ENCODE measurements around the gene TNN.

Gene TNN

DNA sequence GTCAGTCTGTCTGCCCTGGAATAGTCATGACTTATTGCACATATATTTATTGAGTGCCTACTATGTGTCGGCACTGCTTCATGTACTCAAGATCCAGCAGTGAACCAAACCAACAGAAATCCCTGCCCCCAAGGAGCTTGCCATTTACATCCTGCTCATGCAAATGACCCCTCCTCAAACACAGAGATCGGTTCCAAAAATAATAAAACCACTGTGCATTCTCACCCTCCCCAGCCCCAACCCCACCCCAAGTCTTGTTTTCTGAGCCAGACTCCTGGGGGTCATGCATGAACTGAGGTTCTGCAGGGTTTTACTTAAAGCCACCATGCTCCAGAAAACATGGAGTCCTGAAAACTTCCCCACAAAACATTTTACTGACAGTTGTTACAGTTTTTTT lies 63.0 kb downstream of the TNN start:
- no peak for TF ChIP-seq TEAD4 (IDR thresholded peaks at IDR 0.05)
- no peak for TF ChIP-seq TAF1 (IDR thresholded peaks at IDR 0.05; ENCODE audit: low read depth)
- TF ChIP-seq RAD21 (IDR thresholded peaks at IDR 0.05; ENCODE audit: low read depth): no peak
- TF ChIP-seq EP300 (IDR thresholded peaks at IDR 0.05; ENCODE audit: borderline replicate concordance): no peak
- no peak for TF ChIP-seq EGR1 (IDR thresholded peaks at IDR 0.05)
- TF ChIP-seq, protein P1, sequence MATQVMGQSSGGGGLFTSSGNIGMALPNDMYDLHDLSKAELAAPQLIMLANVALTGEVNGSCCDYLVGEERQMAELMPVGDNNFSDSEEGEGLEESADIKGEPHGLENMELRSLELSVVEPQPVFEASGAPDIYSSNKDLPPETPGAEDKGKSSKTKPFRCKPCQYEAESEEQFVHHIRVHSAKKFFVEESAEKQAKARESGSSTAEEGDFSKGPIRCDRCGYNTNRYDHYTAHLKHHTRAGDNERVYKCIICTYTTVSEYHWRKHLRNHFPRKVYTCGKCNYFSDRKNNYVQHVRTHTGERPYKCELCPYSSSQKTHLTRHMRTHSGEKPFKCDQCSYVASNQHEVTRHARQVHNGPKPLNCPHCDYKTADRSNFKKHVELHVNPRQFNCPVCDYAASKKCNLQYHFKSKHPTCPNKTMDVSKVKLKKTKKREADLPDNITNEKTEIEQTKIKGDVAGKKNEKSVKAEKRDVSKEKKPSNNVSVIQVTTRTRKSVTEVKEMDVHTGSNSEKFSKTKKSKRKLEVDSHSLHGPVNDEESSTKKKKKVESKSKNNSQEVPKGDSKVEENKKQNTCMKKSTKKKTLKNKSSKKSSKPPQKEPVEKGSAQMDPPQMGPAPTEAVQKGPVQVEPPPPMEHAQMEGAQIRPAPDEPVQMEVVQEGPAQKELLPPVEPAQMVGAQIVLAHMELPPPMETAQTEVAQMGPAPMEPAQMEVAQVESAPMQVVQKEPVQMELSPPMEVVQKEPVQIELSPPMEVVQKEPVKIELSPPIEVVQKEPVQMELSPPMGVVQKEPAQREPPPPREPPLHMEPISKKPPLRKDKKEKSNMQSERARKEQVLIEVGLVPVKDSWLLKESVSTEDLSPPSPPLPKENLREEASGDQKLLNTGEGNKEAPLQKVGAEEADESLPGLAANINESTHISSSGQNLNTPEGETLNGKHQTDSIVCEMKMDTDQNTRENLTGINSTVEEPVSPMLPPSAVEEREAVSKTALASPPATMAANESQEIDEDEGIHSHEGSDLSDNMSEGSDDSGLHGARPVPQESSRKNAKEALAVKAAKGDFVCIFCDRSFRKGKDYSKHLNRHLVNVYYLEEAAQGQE (IDR thresholded peaks at IDR 0.05; ENCODE audit: low read depth): no peak
- no peak for TF ChIP-seq NFIC (IDR thresholded peaks at IDR 0.05)
- TF ChIP-seq CREB1 (IDR thresholded peaks at IDR 0.05; ENCODE audit: low read depth): no peak

DNA sequence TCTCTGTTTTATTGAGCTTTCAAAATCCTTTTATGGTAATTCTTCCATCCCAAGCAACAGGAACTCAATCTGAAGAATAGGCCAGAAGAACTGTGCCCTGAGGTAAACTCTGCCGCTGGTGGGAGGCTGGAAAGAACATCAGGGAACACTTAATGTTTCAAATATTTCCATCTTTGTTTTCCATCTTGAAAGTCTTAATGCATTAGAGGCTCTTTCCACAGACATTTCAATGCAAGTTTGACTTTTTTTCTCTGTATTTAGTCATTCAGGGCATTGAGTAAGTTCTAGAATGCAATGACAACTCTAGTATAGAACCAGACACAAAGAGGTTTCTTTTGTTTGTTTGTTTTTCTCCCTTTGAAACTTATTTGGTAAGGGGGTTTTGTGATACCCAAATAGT lies 63.5 kb downstream of the TNN start:
- TF ChIP-seq YY1 (IDR thresholded peaks at IDR 0.05; ENCODE audit: low read depth) (no peak), TEAD4 (IDR thresholded peaks at IDR 0.05) (no peak), RAD21 (IDR thresholded peaks at IDR 0.05; ENCODE audit: low read depth) (no peak), CREB1 (IDR thresholded peaks at IDR 0.05; ENCODE audit: low read depth) (no peak)
- TF ChIP-seq, protein P2, sequence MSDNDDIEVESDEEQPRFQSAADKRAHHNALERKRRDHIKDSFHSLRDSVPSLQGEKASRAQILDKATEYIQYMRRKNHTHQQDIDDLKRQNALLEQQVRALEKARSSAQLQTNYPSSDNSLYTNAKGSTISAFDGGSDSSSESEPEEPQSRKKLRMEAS (IDR thresholded peaks at IDR 0.05): no peak
- TF ChIP-seq, protein P1 (IDR thresholded peaks at IDR 0.05; ENCODE audit: low read depth): no peak
- TF ChIP-seq, protein P3, sequence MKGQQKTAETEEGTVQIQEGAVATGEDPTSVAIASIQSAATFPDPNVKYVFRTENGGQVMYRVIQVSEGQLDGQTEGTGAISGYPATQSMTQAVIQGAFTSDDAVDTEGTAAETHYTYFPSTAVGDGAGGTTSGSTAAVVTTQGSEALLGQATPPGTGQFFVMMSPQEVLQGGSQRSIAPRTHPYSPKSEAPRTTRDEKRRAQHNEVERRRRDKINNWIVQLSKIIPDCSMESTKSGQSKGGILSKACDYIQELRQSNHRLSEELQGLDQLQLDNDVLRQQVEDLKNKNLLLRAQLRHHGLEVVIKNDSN (IDR thresholded peaks at IDR 0.05): no peak

DNA sequence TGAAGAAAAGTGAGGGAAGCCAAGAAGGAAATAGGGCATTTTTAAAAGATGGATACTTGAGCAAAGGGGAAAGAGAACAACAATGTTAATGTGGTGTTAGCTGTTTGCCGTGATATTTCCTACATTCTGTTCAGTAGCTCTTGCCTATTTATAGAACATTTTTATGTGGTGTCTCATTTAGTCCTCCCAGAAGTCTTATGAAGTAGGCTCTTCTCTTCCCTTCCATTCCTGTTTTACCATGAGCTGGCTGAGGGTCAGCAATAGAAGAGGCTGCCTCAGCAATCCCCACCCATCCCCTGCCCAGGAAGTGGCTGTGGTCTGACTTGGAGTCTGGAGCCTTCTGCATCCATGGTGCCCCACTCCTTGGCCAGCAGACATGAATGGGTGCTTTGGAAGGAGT lies 64.8 kb downstream of the TNN start:
- TF ChIP-seq, protein P3 (IDR thresholded peaks at IDR 0.05): no peak
- TF ChIP-seq TAF1 (IDR thresholded peaks at IDR 0.05; ENCODE audit: low read depth) (no peak), NFIC (IDR thresholded peaks at IDR 0.05) (no peak), CEBPB (IDR thresholded peaks at IDR 0.05) (no peak), YY1 (IDR thresholded peaks at IDR 0.05; ENCODE audit: low read depth) (no peak), CREB1 (IDR thresholded peaks at IDR 0.05; ENCODE audit: low read depth) (no peak), TCF12 (IDR thresholded peaks at IDR 0.05; ENCODE audit: low read depth) (no peak), EGR1 (IDR thresholded peaks at IDR 0.05) (no peak), EP300 (IDR thresholded peaks at IDR 0.05; ENCODE audit: borderline replicate concordance) (no peak), FOXM1 (IDR thresholded peaks at IDR 0.05; ENCODE audit: borderline replicate concordance, low read depth) (no peak)
- TF ChIP-seq, protein P1 (IDR thresholded peaks at IDR 0.05; ENCODE audit: low read depth): no peak

DNA sequence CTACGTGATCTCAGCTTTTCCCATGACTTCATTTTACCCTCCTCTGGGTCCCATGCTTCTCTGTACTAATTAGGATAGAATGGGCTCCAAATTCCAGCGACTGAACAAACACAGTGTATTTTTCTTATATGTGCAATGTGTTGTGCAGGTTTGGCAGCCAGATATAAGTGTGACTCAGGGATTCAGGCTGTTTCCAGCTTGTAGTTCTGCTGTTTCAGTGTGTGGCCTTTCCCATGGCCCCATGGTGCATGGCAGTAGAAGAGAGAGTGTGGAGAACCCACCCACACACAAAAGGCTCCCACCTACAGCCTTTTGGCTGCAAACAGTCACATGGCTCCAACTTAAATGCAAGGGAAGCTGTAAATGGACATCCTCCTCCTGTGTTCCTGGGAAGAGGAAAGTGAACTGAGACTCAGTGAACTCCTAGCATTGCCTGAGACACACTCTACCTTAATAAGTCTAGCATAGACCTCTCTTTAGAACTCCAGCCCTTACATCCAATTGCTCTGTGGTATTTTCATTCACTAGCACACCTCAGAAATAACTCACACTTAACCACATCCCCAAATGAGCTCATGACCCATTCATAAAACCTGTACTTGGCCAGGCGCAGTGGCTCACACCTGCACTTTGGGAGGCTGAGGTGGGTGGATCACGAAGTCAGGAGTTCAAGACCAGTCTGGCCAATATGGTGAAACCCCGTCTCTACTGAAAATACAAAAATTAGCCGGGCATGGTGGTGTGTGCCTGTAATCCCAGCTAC lies 66.2 kb downstream of the TNN start:
- TF ChIP-seq TEAD4 (IDR thresholded peaks at IDR 0.05) (no peak), TCF12 (IDR thresholded peaks at IDR 0.05; ENCODE audit: low read depth) (no peak), YY1 (IDR thresholded peaks at IDR 0.05; ENCODE audit: low read depth) (no peak), RAD21 (IDR thresholded peaks at IDR 0.05; ENCODE audit: low read depth) (no peak), ZBTB7A (IDR thresholded peaks at IDR 0.05; ENCODE audit: low read depth) (no peak), TAF1 (IDR thresholded peaks at IDR 0.05; ENCODE audit: low read depth) (no peak), EGR1 (IDR thresholded peaks at IDR 0.05) (no peak), EP300 (IDR thresholded peaks at IDR 0.05; ENCODE audit: borderline replicate concordance) (no peak), FOXM1 (IDR thresholded peaks at IDR 0.05; ENCODE audit: borderline replicate concordance, low read depth) (no peak), NFIC (IDR thresholded peaks at IDR 0.05) (no peak)
- TF ChIP-seq, protein P1 (IDR thresholded peaks at IDR 0.05; ENCODE audit: low read depth): no peak
- TF ChIP-seq, protein P2 (IDR thresholded peaks at IDR 0.05): no peak
- TF ChIP-seq, protein P3 (IDR thresholded peaks at IDR 0.05): no peak

All from Ishikawa (cell line).